Measurements from ENCODE around the gene DNHD1. TPM values are rescaled to one million over a fixed set of nuclear protein-coding genes. Genes with fewer than 3 reads are reported as not detected.

Gene DNHD1
- total RNA-seq, 1 donor from 2014 or later: 9.9 TPM

DNA sequence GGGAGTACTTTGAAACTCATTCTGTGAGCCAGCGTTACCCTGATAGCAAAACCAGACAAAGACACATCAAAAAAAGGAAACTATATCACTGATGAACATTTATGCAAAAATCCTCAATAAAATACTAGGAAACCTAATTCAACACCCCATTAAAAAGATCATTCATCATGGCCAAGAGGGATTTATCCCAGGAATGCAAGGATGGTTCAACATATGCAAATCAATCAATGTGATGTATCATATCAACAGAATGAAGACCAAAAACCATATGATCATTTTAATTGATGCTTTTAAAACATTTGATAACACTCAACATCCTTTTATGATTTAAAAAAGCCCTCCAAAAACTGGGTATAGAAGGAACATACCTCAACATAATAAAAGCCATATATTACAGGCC is 86.5 kb downstream of the DNHD1 start:
- Mint-ChIP-seq H3K36me3 (peaks cover 22% of the 10 kb centered on the region), H3K4me1 (ENCODE audit: unreplicated experiment) (no peaks in the 10 kb centered on the region), H3K27me3 (no peaks in the 10 kb centered on the region), H3K4me3 (no peak overlapping the region), H3K27ac (no peak overlapping the region), H3K9me3 (peaks cover 9% of the 10 kb centered on the region)
- TF ChIP-seq CTCF (conservative IDR thresholded peaks at IDR 0.05): no peak
- no peak for DNase-seq (ENCODE audit: extremely low spot score, unreplicated experiment)

DNA sequence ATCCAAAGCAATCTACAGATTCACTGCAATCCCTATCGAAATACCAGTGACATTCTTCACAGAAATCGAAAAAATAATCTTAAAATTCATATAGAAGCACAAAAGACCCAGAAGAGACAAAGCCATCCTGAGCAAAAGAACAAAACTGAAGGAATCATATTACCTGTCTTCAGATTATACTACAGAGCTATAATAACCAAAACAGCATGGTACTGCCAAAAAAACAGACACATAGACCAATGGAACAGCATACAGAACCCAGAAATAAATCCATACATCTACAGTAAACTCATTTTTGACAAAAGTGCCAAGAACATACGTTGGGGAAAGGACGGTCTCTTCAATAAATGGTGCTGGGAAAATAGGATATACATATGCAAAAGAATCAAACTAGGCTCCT is 87.4 kb downstream of the DNHD1 start:
- no peaks in the 10 kb centered on the region for H3K4me1 Mint-ChIP-seq (ENCODE audit: unreplicated experiment)

GRCh38 chr11:6586434-6587359 is 89.6 kb downstream of the DNHD1 start:
- TF ChIP-seq CTCF (conservative IDR thresholded peaks at IDR 0.05): no peak
- no peak for DNase-seq (ENCODE audit: extremely low spot score, unreplicated experiment)
- Mint-ChIP-seq H3K4me3 (no peak overlapping the region), H3K27me3 (no peaks in the 10 kb centered on the region), H3K27ac (no peak overlapping the region), H3K36me3 (peaks cover 19% of the 10 kb centered on the region), H3K4me1 (ENCODE audit: unreplicated experiment) (no peaks in the 10 kb centered on the region), H3K9me3 (peaks cover 9% of the 10 kb centered on the region)

More for the DNA sequence above, 87.4 kb downstream of the DNHD1 start:
- peaks cover 9% of the 10 kb centered on the region for H3K9me3 Mint-ChIP-seq
- no peak overlapping the region for H3K27ac Mint-ChIP-seq
- TF ChIP-seq CTCF (conservative IDR thresholded peaks at IDR 0.05): no peak
- peaks cover 22% of the 10 kb centered on the region for H3K36me3 Mint-ChIP-seq
- H3K27me3 Mint-ChIP-seq: no peaks in the 10 kb centered on the region
- no peak overlapping the region for H3K4me3 Mint-ChIP-seq
- no peak for DNase-seq (ENCODE audit: extremely low spot score, unreplicated experiment)

DNA sequence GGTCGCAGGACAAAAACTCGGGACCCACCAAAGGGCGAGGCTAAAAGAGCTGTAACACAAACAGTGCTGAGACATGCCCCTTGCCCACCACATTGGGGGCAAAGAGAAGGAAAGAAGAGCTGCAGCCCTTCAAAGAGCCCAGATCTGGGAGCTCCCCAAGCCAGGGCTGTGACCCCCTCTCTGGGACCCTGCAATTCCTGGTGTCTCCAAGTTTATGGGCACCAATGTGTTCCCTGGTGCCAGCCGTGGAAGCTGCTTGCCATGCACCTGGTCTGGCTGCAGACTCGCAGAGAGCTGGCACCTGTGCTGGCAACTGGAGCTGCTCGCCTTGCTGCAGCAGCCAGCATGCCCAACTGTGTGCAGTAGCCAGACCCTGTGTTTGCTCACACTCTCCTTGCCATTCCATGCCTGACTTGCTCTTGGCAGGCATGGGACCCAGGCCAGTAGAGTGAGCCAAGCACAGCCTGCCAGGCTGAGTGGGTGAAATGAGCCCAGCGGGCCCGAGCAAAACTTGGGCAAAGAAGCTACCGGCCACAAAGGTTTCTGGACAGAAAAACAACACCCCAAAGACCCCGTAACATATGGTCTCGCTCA is 90.4 kb downstream of the DNHD1 start:
- H3K4me3 Mint-ChIP-seq: no peak overlapping the region
- no peaks in the 10 kb centered on the region for H3K27me3 Mint-ChIP-seq
- DNase-seq (ENCODE audit: extremely low spot score, unreplicated experiment): no peak
- H3K36me3 Mint-ChIP-seq: peaks cover 13% of the 10 kb centered on the region
- H3K4me1 Mint-ChIP-seq (ENCODE audit: unreplicated experiment): no peaks in the 10 kb centered on the region
- H3K9me3 Mint-ChIP-seq: peaks cover 9% of the 10 kb centered on the region
- no peak overlapping the region for H3K27ac Mint-ChIP-seq
- no peak for TF ChIP-seq CTCF (conservative IDR thresholded peaks at IDR 0.05)

DNA sequence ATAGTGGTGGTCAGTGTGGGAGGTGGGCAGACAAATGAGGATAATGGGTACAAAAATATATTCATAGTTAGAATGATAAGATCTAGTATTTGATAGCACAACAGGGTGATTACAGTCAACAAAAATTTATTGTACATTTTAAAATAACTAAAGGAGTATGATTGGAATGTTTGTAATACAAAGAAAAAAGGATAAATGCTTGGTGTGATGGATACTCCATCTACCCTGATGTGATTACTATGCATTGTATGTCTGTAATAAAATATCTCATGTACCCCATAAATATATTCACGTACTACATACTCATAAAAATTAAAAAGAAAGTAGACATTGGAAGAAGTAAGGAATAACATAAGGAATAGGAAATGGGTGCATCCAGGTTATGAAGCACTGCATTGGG is 90.9 kb downstream of the DNHD1 start:
- no peak overlapping the region for H3K4me3 Mint-ChIP-seq
- DNase-seq (ENCODE audit: extremely low spot score, unreplicated experiment): no peak
- no peaks in the 10 kb centered on the region for H3K4me1 Mint-ChIP-seq (ENCODE audit: unreplicated experiment)

More for the DNA sequence above, 90.9 kb downstream of the DNHD1 start:
- no peak for TF ChIP-seq CTCF (conservative IDR thresholded peaks at IDR 0.05)
- Mint-ChIP-seq H3K27ac (no peak overlapping the region), H3K27me3 (no peaks in the 10 kb centered on the region), H3K36me3 (peaks cover 11% of the 10 kb centered on the region), H3K9me3 (peaks cover 7% of the 10 kb centered on the region)
